ENCODE results near the gene TRAF6. TPM values are rescaled to one million over a fixed set of nuclear protein-coding genes. Genes with fewer than 3 reads are reported as not detected.
"Not testable (repeated sequence)": the region's sequence is repeated elsewhere in the genome, so short reads cannot be mapped to it uniquely, and the experiment has no call there.

TRAF6 gene
- total and polyA plus RNA-seq, 11 donors: 2.7 to 17.4 (median 12.8) TPM

DNA sequence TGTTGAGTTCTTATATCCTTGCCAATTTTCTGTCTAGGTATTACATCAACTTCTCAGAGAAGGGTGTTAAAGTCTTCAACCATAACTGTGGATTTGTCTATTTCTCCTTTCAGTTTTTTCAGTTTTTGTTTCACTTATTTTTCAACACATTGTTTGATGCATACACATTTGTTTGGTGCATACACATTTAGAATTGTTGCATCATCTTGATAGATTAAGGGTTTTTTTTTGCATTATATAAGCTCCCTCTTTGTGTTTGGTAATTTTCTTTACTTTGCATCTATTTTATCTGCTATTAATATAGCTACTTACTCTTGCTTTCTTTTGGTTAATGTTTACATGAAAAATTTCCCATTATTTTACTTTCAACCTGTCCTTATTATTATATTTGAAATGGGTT lies 20.8 kb upstream of the TRAF6 start:
- DNase-seq: no peak
- no peak overlapping the region for H3K27ac ChIP-seq
- H3K27me3 ChIP-seq: no peaks in the 10 kb centered on the region
- TF ChIP-seq, protein P1, sequence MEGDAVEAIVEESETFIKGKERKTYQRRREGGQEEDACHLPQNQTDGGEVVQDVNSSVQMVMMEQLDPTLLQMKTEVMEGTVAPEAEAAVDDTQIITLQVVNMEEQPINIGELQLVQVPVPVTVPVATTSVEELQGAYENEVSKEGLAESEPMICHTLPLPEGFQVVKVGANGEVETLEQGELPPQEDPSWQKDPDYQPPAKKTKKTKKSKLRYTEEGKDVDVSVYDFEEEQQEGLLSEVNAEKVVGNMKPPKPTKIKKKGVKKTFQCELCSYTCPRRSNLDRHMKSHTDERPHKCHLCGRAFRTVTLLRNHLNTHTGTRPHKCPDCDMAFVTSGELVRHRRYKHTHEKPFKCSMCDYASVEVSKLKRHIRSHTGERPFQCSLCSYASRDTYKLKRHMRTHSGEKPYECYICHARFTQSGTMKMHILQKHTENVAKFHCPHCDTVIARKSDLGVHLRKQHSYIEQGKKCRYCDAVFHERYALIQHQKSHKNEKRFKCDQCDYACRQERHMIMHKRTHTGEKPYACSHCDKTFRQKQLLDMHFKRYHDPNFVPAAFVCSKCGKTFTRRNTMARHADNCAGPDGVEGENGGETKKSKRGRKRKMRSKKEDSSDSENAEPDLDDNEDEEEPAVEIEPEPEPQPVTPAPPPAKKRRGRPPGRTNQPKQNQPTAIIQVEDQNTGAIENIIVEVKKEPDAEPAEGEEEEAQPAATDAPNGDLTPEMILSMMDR (IDR thresholded peaks at IDR 0.05): no peak
- no peak for TF ChIP-seq POLR2A (IDR thresholded peaks at IDR 0.05)
- no peak overlapping the region for H3K4me3 ChIP-seq
- H3K9me3 ChIP-seq: peaks cover 0 to 12% (median 0%) of the 10 kb centered on the region in 12 donors
- H3K4me1 ChIP-seq: peaks cover 0 to 10% (median 3%) of the 10 kb centered on the region in 12 donors
- intact Hi-C loops (cut with DNase I): no loop called here
- H3K36me3 ChIP-seq: no peaks in the 10 kb centered on the region
- no peak for ATAC-seq

DNA sequence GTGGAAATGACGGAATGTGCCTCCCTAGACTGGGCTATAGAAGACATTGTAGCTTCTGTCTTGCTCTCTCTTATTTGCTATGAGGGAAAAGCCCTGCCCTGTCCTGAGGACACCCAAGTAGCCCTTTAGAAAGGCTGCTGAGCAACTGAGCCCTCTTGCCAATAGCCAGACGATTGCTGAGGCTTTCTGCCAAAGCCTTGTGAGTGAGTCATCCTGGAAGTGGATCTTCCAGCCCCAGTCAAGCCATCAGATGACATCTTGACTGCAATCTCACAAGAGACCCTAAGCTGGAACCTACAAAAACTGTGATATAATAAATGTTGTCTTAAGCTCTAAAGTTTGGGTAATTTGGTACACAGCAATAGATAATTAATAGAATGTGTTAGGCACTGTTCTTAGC lies 3.9 kb upstream of the TRAF6 start:
- ATAC-seq (no peak), DNase-seq (no peak)
- Histone ChIP-seq H3K27ac (no peak overlapping the region), H3K9me3 (peaks cover 0 to 16% (median 7%) of the 10 kb centered on the region in 12 donors), H3K4me1 (peaks cover 0 to 10% (median 0%) of the 10 kb centered on the region in 12 donors), H3K4me3 (no peak overlapping the region), H3K27me3 (no peaks in the 10 kb centered on the region), H3K36me3 (no peaks in the 10 kb centered on the region)
- WGBS, 4 donors: 44 to 63% (median 57%) methylated on average over 2 of the region's 2 CpGs
- TF ChIP-seq, protein P1 (IDR thresholded peaks at IDR 0.05): no peak
- no peak for TF ChIP-seq POLR2A (IDR thresholded peaks at IDR 0.05)
- intact Hi-C loops (cut with DNase I): loop anchor here in 1 of 10 donors (10.0 kb wide), 1 partner anchor 81 kb away; the partner anchor contains the start of genes IFTAP and RAG2

DNA sequence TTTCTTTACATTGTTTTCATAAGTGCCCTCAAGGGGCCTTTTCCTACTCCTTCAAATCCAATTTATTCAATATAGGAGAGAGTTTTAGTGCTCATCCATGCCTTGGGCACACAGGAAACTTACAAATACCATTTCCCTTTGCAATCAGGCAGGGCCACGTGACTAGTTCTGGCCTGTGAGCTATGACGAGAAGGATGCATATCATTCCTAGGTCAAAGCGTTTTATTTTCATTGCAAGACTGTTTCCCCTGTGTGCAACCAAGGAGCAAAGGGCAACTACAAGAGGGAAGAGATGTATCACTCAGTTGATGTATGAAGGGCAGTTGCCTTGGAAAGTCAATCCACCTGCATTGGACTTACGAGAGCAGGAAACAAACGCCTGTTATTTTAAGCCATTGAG lies 1.9 kb upstream of the TRAF6 start:
- Histone ChIP-seq H3K27ac (no peak overlapping the region), H3K36me3 (no peaks in the 10 kb centered on the region), H3K9me3 (peaks cover 0 to 16% (median 7%) of the 10 kb centered on the region in 12 donors), H3K4me1 (peaks cover 0 to 26% (median 9%) of the 10 kb centered on the region in 12 donors), H3K27me3 (no peaks in the 10 kb centered on the region), H3K4me3 (no peak overlapping the region)
- DNase-seq (no peak), ATAC-seq (no peak)
- no peak for TF ChIP-seq POLR2A (IDR thresholded peaks at IDR 0.05)
- TF ChIP-seq, protein P1 (IDR thresholded peaks at IDR 0.05): no peak
- 61 to 73% (median 69%) methylated on average over 5 of the region's 5 CpGs for WGBS, 4 donors
- intact Hi-C loops (cut with DNase I): loop anchor here in 1 of 10 donors (10.0 kb wide), 1 partner anchor 83 kb away; the partner anchor contains the start of genes IFTAP and RAG2

DNA sequence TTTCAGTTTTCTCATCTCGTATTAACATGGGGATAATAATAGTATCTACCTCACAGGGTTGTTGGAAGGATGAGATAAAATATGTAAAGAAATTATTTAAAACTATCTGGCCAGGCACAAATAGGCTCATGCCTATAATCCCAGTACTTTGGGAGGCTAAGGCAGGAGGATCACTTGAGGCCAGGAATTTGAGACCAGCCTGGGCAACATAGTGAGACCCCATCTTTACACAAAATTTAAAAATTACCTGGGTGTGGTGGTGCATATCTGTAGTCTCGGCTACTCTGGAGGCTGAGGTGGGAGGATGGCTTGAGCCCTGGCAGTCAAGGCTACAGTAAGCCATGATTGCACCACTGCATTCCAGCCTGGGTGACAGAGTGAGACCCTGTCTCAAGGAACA lies 990 bp upstream of the TRAF6 start:
- 66 to 82% (median 73%) methylated on average over 2 of the region's 2 CpGs for WGBS, 4 donors
- not testable (repeated sequence) for ATAC-seq
- peak overlapping the region in 7 of 12 donors; percentile 80 to 96 (median 89) for H3K27ac ChIP-seq

More for the DNA sequence above, 990 bp upstream of the TRAF6 start:
- intact Hi-C loops (cut with DNase I): loop anchor here in 2 of 10 donors (2.0 to 10.0 kb wide), 2 partner anchors 30 to 84 kb away; partner anchors contain the start of genes IFTAP (in 1 of the 2) and RAG2 (in 1 of the 2)
- H3K27me3 ChIP-seq, DNase-seq, H3K36me3 ChIP-seq: not testable (repeated sequence)
- Histone ChIP-seq H3K4me3 (peak overlapping the region in 9 of 12 donors; percentile 65 to 98 (median 85)), H3K4me1 (peaks cover 0 to 34% (median 17%) of the 10 kb centered on the region in 12 donors), H3K9me3 (peaks cover 0 to 16% (median 7%) of the 10 kb centered on the region in 12 donors)

All from heart left ventricle (tissue), 16 donors.